HepG2 (cell line): ENCODE measurements around the gene NUP214. TPM values are rescaled to one million over a fixed set of nuclear protein-coding genes. Genes with fewer than 3 reads are reported as not detected.

Experiments used
- CHD4 ChIP-seq: fragments of 200-600 bp; sonication (generic); IDR thresholded peaks from 2 replicates; pipeline ENCODE4 v1.7.0; 2017; ENCODE audit warnings: mild to moderate bottlenecking, low read length, borderline replicate concordance
- CREM ChIP-seq, 2 experiments: sonication (generic) in 1 of 2; formaldehyde crosslinking in 1 of 2; IDR thresholded peaks; 2 replicates each; pipeline versions ENCODE4 v1.4.0 to v1.6.1; 2016 to 2020; ENCODE audit warnings: antibody characterized with exemption in 1 of 2, mild to moderate bottlenecking in 1 of 2, missing genetic modification reagents in 1 of 2
- GABPB1 ChIP-seq: IDR thresholded peaks from 2 replicates; pipeline ENCODE4 v1.6.1; 2016; ENCODE audit warnings: mild to moderate bottlenecking, missing genetic modification reagents, moderate library complexity, missing compliant biosample characterization
- GATA4 ChIP-seq: sonication (generic); IDR thresholded peaks from 2 replicates; pipeline ENCODE4 v1.6.1; 2016; ENCODE audit warnings: antibody characterized with exemption, low read depth, borderline replicate concordance
- HCFC1 ChIP-seq: fragments of 150-350 bp; IDR thresholded peaks from 2 replicates; pipeline ENCODE4 v1.6.1; 2014; ENCODE audit warnings: low read depth, low read length
- SAP130 ChIP-seq: IDR thresholded peaks from 2 replicates; pipeline ENCODE4 v1.6.1; 2016; ENCODE audit warnings: low read depth
- TGIF2 ChIP-seq: IDR thresholded peaks from 2 replicates; pipeline ENCODE4 v1.6.1; 2016; ENCODE audit warnings: control low read depth, missing compliant biosample characterization
- THAP11 ChIP-seq: IDR thresholded peaks from 2 replicates; pipeline ENCODE4 v1.6.1; 2016; ENCODE audit warnings: missing biosample characterization, missing genetic modification reagents
- ZNF484 ChIP-seq: sonication (generic); formaldehyde crosslinking; IDR thresholded peaks from 2 replicates; pipeline ENCODE4 v1.5.1; 2020; ENCODE audit warnings: mild to moderate bottlenecking, low read depth, missing genetic modification reagents, borderline replicate concordance
- ZNF749 ChIP-seq: sonication (generic); formaldehyde crosslinking; IDR thresholded peaks from 2 replicates; pipeline ENCODE4 v1.8.0; 2022; ENCODE audit warnings: mild to moderate bottlenecking, missing genetic modification reagents, moderate library complexity, borderline replicate concordance
- polyA plus RNA-seq, 8 experiments: library from polyadenylated mRNA; depleted of rRNA in 3 of 8; stranded (reverse) in 7 of 8; unstranded in 1 of 8; fragments of >200 nt; fragmentation: Illumina TruSeq in 4 of 8; extraction: Trizol in 4 of 8; gene quantifications; 2 replicates each; pipeline versions ENCODE4 v1.2.1 to v1.2.3, GENCODE V29; 2011 to 2016; ENCODE audit warnings: low read depth in 4 of 8, missing spikeins in 1 of 8, mixed read lengths in 1 of 8; ENCODE audit not compliant: insufficient read depth in 1 of 8
- total RNA-seq, 5 experiments: library from RNA; depleted of rRNA; stranded (reverse); fragments of >200 nt; fragmentation: Illumina TruSeq; extraction: Trizol; gene quantifications; 2 replicates each; pipeline ENCODE4 v1.2.3, GENCODE V29; 2016; ENCODE audit warnings: low read depth in 1 of 5
- TF ChIP-seq, protein P1 (sequence below): sonication (generic); formaldehyde crosslinking; IDR thresholded peaks from 2 replicates; pipeline ENCODE4 v1.9.0; 2021; ENCODE audit warnings: missing genetic modification reagents, mild to moderate bottlenecking, borderline replicate concordance
- TF ChIP-seq, protein P2 (sequence below): sonication (generic); formaldehyde crosslinking; IDR thresholded peaks from 2 replicates; pipeline ENCODE4 v1.4.0; 2020; ENCODE audit warnings: missing genetic modification reagents
- TF ChIP-seq, protein P3 (sequence below): IDR thresholded peaks from 2 replicates; pipeline ENCODE4 v1.6.1; 2016; ENCODE audit warnings: mild to moderate bottlenecking, missing biosample characterization, missing genetic modification reagents
- TF ChIP-seq, protein P4 (sequence below), 2 experiments: IDR thresholded peaks; 2 replicates each; pipeline ENCODE4 v1.6.1; 2011 to 2012; ENCODE audit warnings: low read length in 2 of 2, borderline replicate concordance in 1 of 2, low read depth in 1 of 2, mild to moderate bottlenecking in 1 of 2, moderate library complexity in 1 of 2

Gene NUP214
- total and polyA plus RNA-seq, 2 of the 13 experiments (the other 11 are each of a cell fraction or from before 2014, with no cell fraction given): 8.4 to 16.0 TPM

DNA sequence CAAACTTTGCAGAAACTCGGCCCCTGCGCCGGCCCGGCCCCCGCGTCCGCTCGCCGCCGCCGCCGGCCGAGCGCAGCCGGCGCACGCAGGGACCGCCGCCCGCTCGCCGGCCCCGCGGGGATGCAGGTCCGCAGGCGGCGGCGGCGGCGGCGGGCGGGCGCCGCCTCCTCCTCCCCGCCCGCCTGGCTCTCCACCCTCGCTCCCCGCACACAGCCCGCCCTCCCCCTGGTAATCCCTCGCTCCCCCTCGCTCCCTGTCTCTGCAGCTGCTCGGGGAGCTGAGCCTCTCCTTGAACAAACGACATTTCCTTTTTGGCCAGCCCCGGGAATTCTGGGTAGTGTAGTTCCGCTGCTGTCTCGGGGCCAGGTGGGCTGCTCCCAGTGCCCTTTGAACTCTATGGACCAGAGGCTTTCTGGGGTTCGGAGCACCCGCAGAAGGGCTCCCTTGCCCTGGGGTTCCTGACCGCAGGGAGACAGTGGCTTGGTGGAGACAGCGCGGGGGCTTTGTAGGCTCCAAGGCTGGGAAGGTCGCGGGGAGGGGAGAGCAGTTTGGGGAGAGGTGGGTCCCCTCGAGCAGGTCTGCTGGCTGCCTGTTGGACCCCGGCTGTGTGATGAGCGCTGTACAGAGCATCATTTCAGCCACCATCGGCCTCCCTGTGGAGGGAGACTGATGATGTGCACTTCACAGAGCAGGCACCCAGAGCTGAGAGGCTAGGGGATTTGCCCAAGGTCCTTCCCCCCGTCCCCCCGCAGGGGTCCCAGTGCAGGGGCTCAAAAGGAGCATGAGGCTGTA, 152.7 kb downstream of the NUP214 start (continued):
- TF ChIP-seq, protein P1, sequence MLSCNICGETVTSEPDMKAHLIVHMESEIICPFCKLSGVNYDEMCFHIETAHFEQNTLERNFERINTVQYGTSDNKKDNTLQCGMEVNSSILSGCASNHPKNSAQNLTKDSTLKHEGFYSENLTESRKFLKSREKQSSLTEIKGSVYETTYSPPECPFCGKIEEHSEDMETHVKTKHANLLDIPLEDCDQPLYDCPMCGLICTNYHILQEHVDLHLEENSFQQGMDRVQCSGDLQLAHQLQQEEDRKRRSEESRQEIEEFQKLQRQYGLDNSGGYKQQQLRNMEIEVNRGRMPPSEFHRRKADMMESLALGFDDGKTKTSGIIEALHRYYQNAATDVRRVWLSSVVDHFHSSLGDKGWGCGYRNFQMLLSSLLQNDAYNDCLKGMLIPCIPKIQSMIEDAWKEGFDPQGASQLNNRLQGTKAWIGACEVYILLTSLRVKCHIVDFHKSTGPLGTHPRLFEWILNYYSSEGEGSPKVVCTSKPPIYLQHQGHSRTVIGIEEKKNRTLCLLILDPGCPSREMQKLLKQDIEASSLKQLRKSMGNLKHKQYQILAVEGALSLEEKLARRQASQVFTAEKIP: no peak
- no peak for TF ChIP-seq GATA4
- TF ChIP-seq ZNF749 (CRISPR knock-in tag): no peak
- TF ChIP-seq, protein P2, sequence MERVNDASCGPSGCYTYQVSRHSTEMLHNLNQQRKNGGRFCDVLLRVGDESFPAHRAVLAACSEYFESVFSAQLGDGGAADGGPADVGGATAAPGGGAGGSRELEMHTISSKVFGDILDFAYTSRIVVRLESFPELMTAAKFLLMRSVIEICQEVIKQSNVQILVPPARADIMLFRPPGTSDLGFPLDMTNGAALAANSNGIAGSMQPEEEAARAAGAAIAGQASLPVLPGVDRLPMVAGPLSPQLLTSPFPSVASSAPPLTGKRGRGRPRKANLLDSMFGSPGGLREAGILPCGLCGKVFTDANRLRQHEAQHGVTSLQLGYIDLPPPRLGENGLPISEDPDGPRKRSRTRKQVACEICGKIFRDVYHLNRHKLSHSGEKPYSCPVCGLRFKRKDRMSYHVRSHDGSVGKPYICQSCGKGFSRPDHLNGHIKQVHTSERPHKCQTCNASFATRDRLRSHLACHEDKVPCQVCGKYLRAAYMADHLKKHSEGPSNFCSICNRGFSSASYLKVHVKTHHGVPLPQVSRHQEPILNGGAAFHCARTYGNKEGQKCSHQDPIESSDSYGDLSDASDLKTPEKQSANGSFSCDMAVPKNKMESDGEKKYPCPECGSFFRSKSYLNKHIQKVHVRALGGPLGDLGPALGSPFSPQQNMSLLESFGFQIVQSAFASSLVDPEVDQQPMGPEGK: peak; percentile 47; the same call in 1 of the 2 replicates
- no peak for TF ChIP-seq ZNF484 (CRISPR knock-in tag)
- TF ChIP-seq THAP11 (CRISPR knock-in tag): peak; percentile 97
- TF ChIP-seq, protein P3, sequence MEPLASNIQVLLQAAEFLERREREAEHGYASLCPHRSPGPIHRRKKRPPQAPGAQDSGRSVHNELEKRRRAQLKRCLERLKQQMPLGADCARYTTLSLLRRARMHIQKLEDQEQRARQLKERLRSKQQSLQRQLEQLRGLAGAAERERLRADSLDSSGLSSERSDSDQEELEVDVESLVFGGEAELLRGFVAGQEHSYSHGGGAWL (CRISPR knock-in tag): no peak
- TF ChIP-seq, protein P4, sequence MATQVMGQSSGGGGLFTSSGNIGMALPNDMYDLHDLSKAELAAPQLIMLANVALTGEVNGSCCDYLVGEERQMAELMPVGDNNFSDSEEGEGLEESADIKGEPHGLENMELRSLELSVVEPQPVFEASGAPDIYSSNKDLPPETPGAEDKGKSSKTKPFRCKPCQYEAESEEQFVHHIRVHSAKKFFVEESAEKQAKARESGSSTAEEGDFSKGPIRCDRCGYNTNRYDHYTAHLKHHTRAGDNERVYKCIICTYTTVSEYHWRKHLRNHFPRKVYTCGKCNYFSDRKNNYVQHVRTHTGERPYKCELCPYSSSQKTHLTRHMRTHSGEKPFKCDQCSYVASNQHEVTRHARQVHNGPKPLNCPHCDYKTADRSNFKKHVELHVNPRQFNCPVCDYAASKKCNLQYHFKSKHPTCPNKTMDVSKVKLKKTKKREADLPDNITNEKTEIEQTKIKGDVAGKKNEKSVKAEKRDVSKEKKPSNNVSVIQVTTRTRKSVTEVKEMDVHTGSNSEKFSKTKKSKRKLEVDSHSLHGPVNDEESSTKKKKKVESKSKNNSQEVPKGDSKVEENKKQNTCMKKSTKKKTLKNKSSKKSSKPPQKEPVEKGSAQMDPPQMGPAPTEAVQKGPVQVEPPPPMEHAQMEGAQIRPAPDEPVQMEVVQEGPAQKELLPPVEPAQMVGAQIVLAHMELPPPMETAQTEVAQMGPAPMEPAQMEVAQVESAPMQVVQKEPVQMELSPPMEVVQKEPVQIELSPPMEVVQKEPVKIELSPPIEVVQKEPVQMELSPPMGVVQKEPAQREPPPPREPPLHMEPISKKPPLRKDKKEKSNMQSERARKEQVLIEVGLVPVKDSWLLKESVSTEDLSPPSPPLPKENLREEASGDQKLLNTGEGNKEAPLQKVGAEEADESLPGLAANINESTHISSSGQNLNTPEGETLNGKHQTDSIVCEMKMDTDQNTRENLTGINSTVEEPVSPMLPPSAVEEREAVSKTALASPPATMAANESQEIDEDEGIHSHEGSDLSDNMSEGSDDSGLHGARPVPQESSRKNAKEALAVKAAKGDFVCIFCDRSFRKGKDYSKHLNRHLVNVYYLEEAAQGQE (IDR thresholded peaks at IDR 0.05; ENCODE audit: borderline replicate concordance in 1 of 2, low read depth in 1 of 2, low read length in 2 of 2): no peak
- TF ChIP-seq HCFC1: peak; percentile 70
- peak; percentile 92 for TF ChIP-seq GABPB1 (CRISPR knock-in tag)
- 0 out of 2 replicates have a peak, but pooled peaks have one; percentile 40 for TF ChIP-seq SAP130 (CRISPR knock-in tag)
- TF ChIP-seq CHD4: no peak
- TF ChIP-seq TGIF2 (CRISPR knock-in tag): no peak
- peak; percentile 69 for TF ChIP-seq CREM (IDR thresholded peaks at IDR 0.05)
- TF ChIP-seq CREM (CRISPR knock-in tag; IDR thresholded peaks at IDR 0.05): no peak
